GM12878 (cell line): ENCODE measurements around the gene TMC7. TPM values are rescaled to one million over a fixed set of nuclear protein-coding genes. Genes with fewer than 3 reads are reported as not detected.

Experiments used
- ATAC-seq: fragments of 200-7000 bp; cut with Tn5 transposase; 3 replicates; pipeline ENCODE4 v1.9.1; 2020; ENCODE audit warnings: mild to moderate bottlenecking, moderate library complexity
- BruUV-seq: library from RNA; stranded (reverse); fragments of 400-500 nt; replicated peaks from 2 replicates; lab custom pipeline; 2021; lab: Mats Ljungman, UMichigan
- CTCF ChIA-PET: fragments of 300-600 bp; sonication (Branson Sonifier 250); formaldehyde crosslinking; extraction: SDS; loops from one replicate; lab custom pipeline; 2021; ENCODE audit warnings: inconsistent platforms; lab: Yijun Ruan, JAX
- POLR2A ChIA-PET: fragments of 350-600 bp; formaldehyde crosslinking; extraction: SDS; loops from one replicate; lab custom pipeline; 2021; ENCODE audit warnings: inconsistent platforms; lab: Charles Lee
- RAD21 ChIA-PET: fragments of 300-600 bp; sonication (Branson Sonifier 250); formaldehyde crosslinking; loops from one replicate; lab custom pipeline; 2023; ENCODE audit warnings: antibody characterized with exemption; ENCODE audit not compliant: unreplicated experiment; lab: Charles Lee
- SMC1A ChIA-PET: fragments of 300-600 bp; sonication (Branson Sonifier 250); formaldehyde crosslinking; loops from one replicate; lab custom pipeline; 2023; ENCODE audit not compliant: unreplicated experiment, uncharacterized antibody; lab: Charles Lee
- DNase-seq: peaks from one replicate; pipeline ENCODE4 v3.0.0-alpha.2; 2011; ENCODE audit warnings: low read depth, low spot score
- FAIRE-seq: peaks from 3 replicates; lab custom pipeline; 2011; peaks lifted over from hg19 to GRCh38; lab: Jason Lieb, UNC
- H2AFZ ChIP-seq: 2 replicates; pipeline ENCODE4 v1.6.0; 2011; ENCODE audit warnings: low read depth, low read length, control low read depth; ENCODE audit not compliant: control insufficient read depth
- H3K27ac ChIP-seq: 2 replicates; pipeline ENCODE4 v1.5.1; 2011; ENCODE audit warnings: control low read depth; ENCODE audit not compliant: control insufficient read depth, insufficient read depth
- H3K27me3 ChIP-seq, 2 experiments: replicated peaks in 1 of 2; 2 replicates each; pipeline versions ENCODE4 v1.6.0 to v1.6.1; 2011; ENCODE audit warnings: low read length in 1 of 2; ENCODE audit not compliant: control insufficient read depth in 2 of 2, insufficient read depth in 2 of 2
- H3K36me3 ChIP-seq, 2 experiments: 2 replicates each; pipeline ENCODE4 v1.5.1; 2011; ENCODE audit warnings: low read length in 1 of 2; ENCODE audit not compliant: control insufficient read depth in 2 of 2, insufficient read depth in 2 of 2
- H3K4me1 ChIP-seq: 2 replicates; pipeline ENCODE4 v1.6.1; 2011; ENCODE audit warnings: mild to moderate bottlenecking, low read length, moderate library complexity, mixed read lengths; ENCODE audit not compliant: control insufficient read depth, insufficient read depth
- H3K4me2 ChIP-seq: 2 replicates; pipeline ENCODE4 v1.6.0; 2011; ENCODE audit warnings: control low read depth; ENCODE audit not compliant: control insufficient read depth, insufficient read depth
- H3K4me3 ChIP-seq: fragments of 200-600 bp; sonication (generic); 2 replicates; pipeline ENCODE4 v1.5.1; 2016
- H3K79me2 ChIP-seq: 2 replicates; pipeline ENCODE4 v1.6.0; 2011; ENCODE audit warnings: low read length; ENCODE audit not compliant: control insufficient read depth, insufficient read depth
- H3K9ac ChIP-seq: 2 replicates; pipeline ENCODE4 v1.8.0; 2011; ENCODE audit warnings: low read length, control low read depth, mixed read lengths; ENCODE audit not compliant: control insufficient read depth, insufficient read depth
- H3K9me3 ChIP-seq: replicated peaks from 3 replicates; pipeline ENCODE4 v1.5.1; 2011; ENCODE audit warnings: mild to moderate bottlenecking, low read length; ENCODE audit not compliant: control insufficient read depth, insufficient read depth
- H4K20me1 ChIP-seq: 2 replicates; pipeline ENCODE4 v1.6.0; 2011; ENCODE audit not compliant: control insufficient read depth, insufficient read depth
- ATF7 ChIP-seq: fragments of 450-650 bp; IDR thresholded peaks from 2 replicates; pipeline ENCODE4 v1.6.1; 2016; ENCODE audit warnings: low read depth, mild to moderate bottlenecking
- CEBPZ ChIP-seq: fragments of 150-350 bp; IDR thresholded peaks from 2 replicates; pipeline ENCODE4 v1.6.1; 2016; ENCODE audit warnings: low read depth, low read length
- CHD1 ChIP-seq: IDR thresholded peaks from 2 replicates; pipeline ENCODE4 v1.6.1; 2012; ENCODE audit warnings: low read depth, low read length, improper control_type of control experiment
- CHD4 ChIP-seq: fragments of 200-600 bp; sonication (generic); IDR thresholded peaks from 2 replicates; pipeline ENCODE4 v1.6.1; 2016; ENCODE audit warnings: mild to moderate bottlenecking
- CREM ChIP-seq: IDR thresholded peaks from 2 replicates; pipeline ENCODE4 v1.6.1; 2014; ENCODE audit warnings: antibody characterized with exemption, low read depth
- FOXM1 ChIP-seq: IDR thresholded peaks from 2 replicates; pipeline ENCODE4 v1.6.1; 2012; ENCODE audit warnings: low read depth, mild to moderate bottlenecking, inconsistent platforms, low read length, moderate library complexity
- IRF4 ChIP-seq: IDR thresholded peaks from 2 replicates; pipeline ENCODE4 v1.6.1; 2011; ENCODE audit warnings: low read depth, low read length
- KLF5 ChIP-seq: fragments of 450-650 bp; IDR thresholded peaks from 2 replicates; pipeline ENCODE4 v1.6.1; 2014; ENCODE audit warnings: mild to moderate bottlenecking; ENCODE audit not compliant: partially characterized antibody
- MEF2B ChIP-seq: fragments of 450-650 bp; IDR thresholded peaks from 2 replicates; pipeline ENCODE4 v1.6.1; 2018; ENCODE audit warnings: mild to moderate bottlenecking, moderate library complexity; ENCODE audit not compliant: partially characterized antibody, poor library complexity, severe bottlenecking
- MLLT1 ChIP-seq: fragments of 450-650 bp; IDR thresholded peaks from 2 replicates; pipeline ENCODE4 v1.6.1; 2016; ENCODE audit warnings: mild to moderate bottlenecking
- NRF1 ChIP-seq: conservative IDR thresholded peaks from 2 replicates; pipeline ENCODE4 v1.6.1; 2011; ENCODE audit warnings: mild to moderate bottlenecking, low read depth, low read length, improper control_type of control experiment
- PML ChIP-seq: IDR thresholded peaks from 2 replicates; pipeline ENCODE4 v1.6.1; 2012; ENCODE audit warnings: low read length, inconsistent platforms
- REST ChIP-seq: IDR thresholded peaks from 2 replicates; pipeline ENCODE4 v1.6.1; 2012; ENCODE audit warnings: mild to moderate bottlenecking, low read depth, low read length
- TCF12 ChIP-seq: IDR thresholded peaks from 2 replicates; pipeline ENCODE4 v1.6.1; 2011; ENCODE audit warnings: low read depth, mild to moderate bottlenecking, low read length
- USF2 ChIP-seq: IDR thresholded peaks from 2 replicates; pipeline ENCODE4 v1.6.1; 2011; ENCODE audit warnings: low read depth, low read length, improper control_type of control experiment, borderline replicate concordance
- WGBS: methylation state at CpG from one replicate; pipeline ENCODE4 v1.1.6; 2016; ENCODE audit warnings: low lambda C conversion rate; ENCODE audit not compliant: insufficient replicate concordance, insufficient coverage; ENCODE audit errors: missing lambda C conversion rate; 5-methylcytosine and 5-hydroxymethylcytosine counted together
- in situ Hi-C: fragments of 300-500 bp; cut with MboI; formaldehyde crosslinking; loops from 9 replicates; pipeline ENCODE4 v1.14.3; 2018; ENCODE audit warnings: mixed read lengths
- intact Hi-C: fragments of 100-400 bp; cut with micrococcal nuclease; formaldehyde crosslinking; loops from one replicate; pipeline ENCODE4 v1.14.2; 2022; ENCODE audit not compliant: unreplicated experiment
- polyA plus RNA-seq, 11 experiments: library from polyadenylated mRNA; depleted of rRNA in 4 of 11; unstranded in 6 of 11; stranded (reverse) in 5 of 11; fragments of >200 nt; fragmentation: Nextera tagmentation in 4 of 11; fragmentation: Illumina TruSeq in 1 of 11; extraction: Ambion mirVana in 4 of 11; extraction: Trizol in 1 of 11; gene quantifications; 1 replicate in 1 of 11; 2 replicates in 10 of 11; pipeline versions ENCODE4 v1.2.1 to v1.2.3, GENCODE V29; 2011 to 2016; ENCODE audit warnings: inconsistent platforms in 2 of 11, missing spikeins in 2 of 11, low read depth in 1 of 11
- total RNA-seq, 4 experiments: library from RNA; depleted of rRNA in 3 of 4; stranded (reverse); fragments of >200 nt in 3 of 4; fragmentation: Illumina TruSeq in 1 of 4; extraction: Trizol in 1 of 4; gene quantifications; 2 replicates each; pipeline versions ENCODE4 v1.2.1 to v1.2.3, GENCODE V29; 2013 to 2021

Gene TMC7
- total and polyA plus RNA-seq, 10 of the 15 experiments (the other 5 are each of a cell fraction or from before 2014, with no cell fraction given), result 0.15 TPM; not detected in 9

GRCh38 chr16:18937390-18937789, 46.3 kb upstream of the TMC7 start (continued):
- TF ChIP-seq MLLT1 (no peak), IRF4 (no peak), KLF5 (no peak), MEF2B (no peak), ATF7 (no peak)

GRCh38 chr16:18938986-18939385, 44.7 kb upstream of the TMC7 start:
- H3K4me2 ChIP-seq, result no peak overlapping the region
- WGBS, result 93% methylated on average over 9 of the region's 9 CpGs
- BruUV-seq, result no TSS peak
- FAIRE-seq (no peak), DNase-seq (no peak), ATAC-seq (no peak)
- H3K27me3 ChIP-seq, result no peaks in the 10 kb centered on the region
- no peaks in the 10 kb centered on the region; the same call in 2 of the 3 replicates for H3K9me3 ChIP-seq
- ChIA-PET RAD21 (no interaction called here), SMC1A (no interaction called here), POLR2A (no interaction called here), CTCF (no interaction called here)
- H3K36me3 ChIP-seq, result no peaks in the 10 kb centered on the region
- no peak overlapping the region for H3K9ac ChIP-seq
- in situ Hi-C loops, result no loop called here
- intact Hi-C loops, result no loop called here
- no peaks in the 10 kb centered on the region for H3K79me2 ChIP-seq
- H2AFZ ChIP-seq, result no peak overlapping the region
- H3K27ac ChIP-seq, result no peak overlapping the region
- H4K20me1 ChIP-seq, result no peaks in the 10 kb centered on the region
- no peaks in the 10 kb centered on the region for H3K4me1 ChIP-seq
- no peak overlapping the region for H3K4me3 ChIP-seq
- TF ChIP-seq CHD4, result no peak
- no peak for TF ChIP-seq USF2
- TF ChIP-seq FOXM1, result no peak
- TF ChIP-seq CREM, result no peak
- no peak for TF ChIP-seq CEBPZ
- TF ChIP-seq PML, result no peak
- TF ChIP-seq KLF5, result no peak
- TF ChIP-seq TCF12, result no peak
- no peak for TF ChIP-seq NRF1
- no peak for TF ChIP-seq REST
- no peak for TF ChIP-seq CHD1
